ENCODE results near the gene CLIC5.

GRCh38 chr6:45923831-45924391, 91.7 kb downstream of the CLIC5 start:
- no peak for TF ChIP-seq EZH2 (IDR thresholded peaks at IDR 0.05; ENCODE audit: borderline replicate concordance, low read length)
- TF ChIP-seq, protein P1, sequence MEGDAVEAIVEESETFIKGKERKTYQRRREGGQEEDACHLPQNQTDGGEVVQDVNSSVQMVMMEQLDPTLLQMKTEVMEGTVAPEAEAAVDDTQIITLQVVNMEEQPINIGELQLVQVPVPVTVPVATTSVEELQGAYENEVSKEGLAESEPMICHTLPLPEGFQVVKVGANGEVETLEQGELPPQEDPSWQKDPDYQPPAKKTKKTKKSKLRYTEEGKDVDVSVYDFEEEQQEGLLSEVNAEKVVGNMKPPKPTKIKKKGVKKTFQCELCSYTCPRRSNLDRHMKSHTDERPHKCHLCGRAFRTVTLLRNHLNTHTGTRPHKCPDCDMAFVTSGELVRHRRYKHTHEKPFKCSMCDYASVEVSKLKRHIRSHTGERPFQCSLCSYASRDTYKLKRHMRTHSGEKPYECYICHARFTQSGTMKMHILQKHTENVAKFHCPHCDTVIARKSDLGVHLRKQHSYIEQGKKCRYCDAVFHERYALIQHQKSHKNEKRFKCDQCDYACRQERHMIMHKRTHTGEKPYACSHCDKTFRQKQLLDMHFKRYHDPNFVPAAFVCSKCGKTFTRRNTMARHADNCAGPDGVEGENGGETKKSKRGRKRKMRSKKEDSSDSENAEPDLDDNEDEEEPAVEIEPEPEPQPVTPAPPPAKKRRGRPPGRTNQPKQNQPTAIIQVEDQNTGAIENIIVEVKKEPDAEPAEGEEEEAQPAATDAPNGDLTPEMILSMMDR (IDR thresholded peaks at IDR 0.05; ENCODE audit: low read length): no peak
